ENCODE measurements around the gene TTC28. TPM values are rescaled to one million over a fixed set of nuclear protein-coding genes. Genes with fewer than 3 reads are reported as not detected.

TTC28 gene
- total RNA-seq, 1 donor from 2014 or later, result 65.4 TPM

DNA sequence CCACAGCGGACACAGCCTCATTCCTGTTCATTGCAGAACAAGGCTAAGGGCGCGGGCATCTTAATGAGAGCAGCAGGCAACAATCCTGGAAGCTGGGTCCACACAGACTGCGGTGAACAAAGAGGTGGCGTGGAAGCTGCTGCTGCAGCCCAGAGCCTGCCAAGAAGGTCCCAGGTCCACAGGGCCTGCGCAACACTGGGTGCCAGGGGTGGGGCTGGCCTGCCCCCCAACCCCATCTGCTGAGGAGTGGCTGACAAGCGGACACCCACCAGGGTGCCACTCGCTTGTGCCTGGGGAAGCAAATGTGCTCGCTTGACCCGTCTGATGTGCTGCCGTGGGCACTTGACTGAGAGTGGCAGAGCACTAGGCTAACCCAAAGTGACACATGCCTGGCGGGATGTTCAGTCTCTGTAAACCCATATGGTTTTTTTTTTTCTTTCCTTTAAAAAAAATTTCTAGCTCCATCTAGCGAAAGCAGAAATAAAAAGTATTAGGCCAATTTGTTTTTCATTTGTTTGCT lies 677.4 kb downstream of the TTC28 start:
- Mint-ChIP-seq H3K27me3 (ENCODE audit: low read depth) (no peaks in the 10 kb centered on the region), H3K9me3 (no peaks in the 10 kb centered on the region), H3K4me1 (no peaks in the 10 kb centered on the region), H3K27ac (ENCODE audit: unreplicated experiment) (peak overlapping the region; percentile 64), H3K36me3 (ENCODE audit: low read depth) (no peaks in the 10 kb centered on the region), H3K4me3 (no peak overlapping the region)
- TF ChIP-seq CTCF (conservative IDR thresholded peaks at IDR 0.05), result no peak
- no peak for DNase-seq (ENCODE audit: low read depth, low spot score)

DNA sequence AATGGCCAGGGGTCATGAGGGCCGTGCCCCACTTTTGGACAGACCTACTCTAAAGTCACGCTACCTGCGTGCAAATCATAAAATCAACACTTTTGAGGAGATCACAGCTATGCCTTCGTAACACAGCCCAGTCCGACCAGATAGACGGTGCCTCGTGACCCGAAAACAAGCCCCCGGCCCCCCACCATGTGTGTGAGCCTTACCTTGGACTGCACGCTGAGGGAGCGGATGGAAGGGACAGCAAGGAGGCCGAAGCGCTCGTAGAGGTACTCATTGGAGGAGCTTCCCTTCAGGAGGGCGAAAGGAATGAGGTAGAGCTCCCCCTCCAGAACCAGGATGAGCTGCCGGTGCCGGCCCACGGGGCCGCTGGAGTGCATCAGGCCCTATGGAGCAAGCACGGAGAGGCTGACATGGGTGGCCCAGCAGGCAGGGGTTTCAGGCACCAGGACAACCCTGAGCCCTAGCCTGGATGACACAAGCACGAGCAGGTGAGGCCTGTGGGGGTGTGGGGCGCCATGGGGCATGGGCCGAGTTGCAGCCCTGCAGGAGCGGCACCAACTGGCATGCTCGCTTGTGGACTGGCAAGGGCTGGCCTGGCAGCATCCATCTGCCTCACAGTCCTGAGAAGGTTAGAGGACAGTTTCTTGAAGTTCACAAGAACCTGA lies 678.3 kb downstream of the TTC28 start:
- no peak for TF ChIP-seq CTCF (conservative IDR thresholded peaks at IDR 0.05)
- peak overlapping the region; percentile 64 for H3K27ac Mint-ChIP-seq (ENCODE audit: unreplicated experiment)
- no peaks in the 10 kb centered on the region for H3K4me1 Mint-ChIP-seq
- H3K27me3 Mint-ChIP-seq (ENCODE audit: low read depth), result no peaks in the 10 kb centered on the region
- DNase-seq (ENCODE audit: low read depth, low spot score), result no peak
- H3K4me3 Mint-ChIP-seq, result no peak overlapping the region
- H3K36me3 Mint-ChIP-seq (ENCODE audit: low read depth), result no peaks in the 10 kb centered on the region
- H3K9me3 Mint-ChIP-seq, result no peaks in the 10 kb centered on the region

GRCh38 chr22:28000361-28000760 lies 679.3 kb downstream of the TTC28 start:
- no peak overlapping the region for H3K4me3 Mint-ChIP-seq
- no peaks in the 10 kb centered on the region for H3K4me1 Mint-ChIP-seq
- H3K36me3 Mint-ChIP-seq (ENCODE audit: low read depth), result no peaks in the 10 kb centered on the region
- no peak overlapping the region for H3K27ac Mint-ChIP-seq (ENCODE audit: unreplicated experiment)
- no peak for DNase-seq (ENCODE audit: low read depth, low spot score)
- no peaks in the 10 kb centered on the region for H3K27me3 Mint-ChIP-seq (ENCODE audit: low read depth)
- TF ChIP-seq CTCF (conservative IDR thresholded peaks at IDR 0.05), result no peak
- H3K9me3 Mint-ChIP-seq, result no peaks in the 10 kb centered on the region

- H3K36me3 Mint-ChIP-seq (ENCODE audit: low read depth), result no peaks in the 10 kb centered on the region
- no peak for DNase-seq (ENCODE audit: low read depth, low spot score)
- H3K27me3 Mint-ChIP-seq (ENCODE audit: low read depth), result no peaks in the 10 kb centered on the region
- no peaks in the 10 kb centered on the region for H3K9me3 Mint-ChIP-seq
- H3K27ac Mint-ChIP-seq (ENCODE audit: unreplicated experiment), result no peak overlapping the region
- no peak for TF ChIP-seq CTCF (conservative IDR thresholded peaks at IDR 0.05)
- no peak overlapping the region for H3K4me3 Mint-ChIP-seq
- no peaks in the 10 kb centered on the region for H3K4me1 Mint-ChIP-seq
Observed at GRCh38 chr22:27999876-28000275, 679.8 kb downstream of the TTC28 start.

- H3K4me1 Mint-ChIP-seq, result no peaks in the 10 kb centered on the region
- DNase-seq (ENCODE audit: low read depth, low spot score), result no peak
- no peaks in the 10 kb centered on the region for H3K9me3 Mint-ChIP-seq
- no peaks in the 10 kb centered on the region for H3K27me3 Mint-ChIP-seq (ENCODE audit: low read depth)
- H3K27ac Mint-ChIP-seq (ENCODE audit: unreplicated experiment), result no peak overlapping the region
- no peaks in the 10 kb centered on the region for H3K36me3 Mint-ChIP-seq (ENCODE audit: low read depth)
- no peak overlapping the region for H3K4me3 Mint-ChIP-seq
- no peak for TF ChIP-seq CTCF (conservative IDR thresholded peaks at IDR 0.05)
Observed at GRCh38 chr22:27998511-27999410, 680.9 kb downstream of the TTC28 start.
